ENCODE results near the gene SCD5.

Gene SCD5

GRCh38 chr4:82770607-82771006 is 28.0 kb downstream of the SCD5 start:
- DNase-seq, result peak; percentile 22
- no peak for TF ChIP-seq CTCF (IDR thresholded peaks at IDR 0.05; ENCODE audit: low read depth, low read length)
- H3K9me3 ChIP-seq, result no peaks in the 10 kb centered on the region
- H3K36me3 ChIP-seq, result no peaks in the 10 kb centered on the region
- H3K4me3 ChIP-seq (ENCODE audit: low read depth, low read length), result no peak overlapping the region
- H3K27me3 ChIP-seq, result no peaks in the 10 kb centered on the region
- H3K4me1 ChIP-seq, result no peaks in the 10 kb centered on the region

- Histone ChIP-seq H3K36me3 (no peaks in the 10 kb centered on the region), H3K4me3 (ENCODE audit: low read depth, low read length) (no peak overlapping the region), H3K9me3 (no peaks in the 10 kb centered on the region), H3K4me1 (no peaks in the 10 kb centered on the region), H3K27me3 (no peaks in the 10 kb centered on the region)
- no peak for DNase-seq
- TF ChIP-seq CTCF (IDR thresholded peaks at IDR 0.05; ENCODE audit: low read depth, low read length), result no peak
Measured at GRCh38 chr4:82765134-82765533, 33.5 kb downstream of the SCD5 start.

- Histone ChIP-seq H3K9me3 (no peaks in the 10 kb centered on the region), H3K27me3 (no peaks in the 10 kb centered on the region), H3K36me3 (no peaks in the 10 kb centered on the region), H3K4me1 (no peaks in the 10 kb centered on the region), H3K4me3 (ENCODE audit: low read depth, low read length) (no peak overlapping the region)
- DNase-seq, result no peak
- TF ChIP-seq CTCF (IDR thresholded peaks at IDR 0.05; ENCODE audit: low read depth, low read length), result no peak
Measured at GRCh38 chr4:82761229-82761628, 37.4 kb downstream of the SCD5 start.

GRCh38 chr4:82758701-82759685 is 39.6 kb downstream of the SCD5 start:
- DNase-seq, result no peak
- H3K27me3 ChIP-seq, result no peaks in the 10 kb centered on the region
- no peak overlapping the region for H3K4me3 ChIP-seq (ENCODE audit: low read depth, low read length)
- no peaks in the 10 kb centered on the region for H3K9me3 ChIP-seq
- H3K4me1 ChIP-seq, result no peaks in the 10 kb centered on the region
- no peaks in the 10 kb centered on the region for H3K36me3 ChIP-seq
- no peak for TF ChIP-seq CTCF (IDR thresholded peaks at IDR 0.05; ENCODE audit: low read depth, low read length)

GRCh38 chr4:82756061-82756460 is 42.5 kb downstream of the SCD5 start:
- DNase-seq, result no peak
- TF ChIP-seq CTCF (IDR thresholded peaks at IDR 0.05; ENCODE audit: low read depth, low read length), result no peak
- no peaks in the 10 kb centered on the region for H3K4me1 ChIP-seq
- H3K9me3 ChIP-seq, result no peaks in the 10 kb centered on the region
- H3K27me3 ChIP-seq, result no peaks in the 10 kb centered on the region
- H3K4me3 ChIP-seq (ENCODE audit: low read depth, low read length), result no peak overlapping the region
- H3K36me3 ChIP-seq, result no peaks in the 10 kb centered on the region

- no peaks in the 10 kb centered on the region for H3K4me1 ChIP-seq
- no peaks in the 10 kb centered on the region for H3K27me3 ChIP-seq
- TF ChIP-seq CTCF (IDR thresholded peaks at IDR 0.05; ENCODE audit: low read depth, low read length), result no peak
- DNase-seq, result no peak
- no peak overlapping the region for H3K4me3 ChIP-seq (ENCODE audit: low read depth, low read length)
- H3K36me3 ChIP-seq, result no peaks in the 10 kb centered on the region
- H3K9me3 ChIP-seq, result no peaks in the 10 kb centered on the region
Measured at GRCh38 chr4:82755650-82756049, 42.9 kb downstream of the SCD5 start.
